Measurements from ENCODE around the gene ANKRD60.

The ANKRD60 gene

DNA sequence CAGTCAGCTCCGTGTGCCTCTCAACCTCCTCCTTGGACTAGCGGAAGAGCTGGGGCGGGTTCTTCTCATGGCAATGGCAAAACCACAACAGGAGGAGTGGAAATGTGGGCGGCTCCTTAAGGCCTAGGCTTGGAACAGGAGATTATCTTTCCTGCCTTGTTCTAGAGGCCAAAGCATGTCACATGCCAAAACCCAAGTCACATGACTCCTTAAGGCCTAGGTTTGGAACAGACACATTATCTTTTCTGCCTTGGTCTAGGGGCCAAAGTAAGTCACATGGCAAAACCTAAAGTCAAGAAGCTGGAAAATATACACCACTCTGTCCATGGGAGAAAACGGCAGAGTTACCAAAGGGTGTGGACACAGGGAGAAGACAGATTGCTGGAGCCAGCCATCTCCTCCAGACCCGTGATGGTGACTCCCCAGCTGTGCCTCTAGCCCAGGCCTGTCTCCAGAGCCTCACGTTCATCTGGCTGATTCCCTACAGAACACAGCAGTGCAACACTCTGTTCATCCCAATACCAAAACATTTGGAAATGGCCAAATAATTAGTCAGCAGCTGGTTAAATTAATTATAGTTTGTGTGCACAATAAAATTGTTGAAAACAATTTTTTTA is 34.2 kb downstream of the ANKRD60 start:
- no peak for DNase-seq (ENCODE audit: low spot score)

GRCh38 chr20:58192567-58192966 is 35.9 kb downstream of the ANKRD60 start:
- no peak for DNase-seq (ENCODE audit: low spot score)

DNA sequence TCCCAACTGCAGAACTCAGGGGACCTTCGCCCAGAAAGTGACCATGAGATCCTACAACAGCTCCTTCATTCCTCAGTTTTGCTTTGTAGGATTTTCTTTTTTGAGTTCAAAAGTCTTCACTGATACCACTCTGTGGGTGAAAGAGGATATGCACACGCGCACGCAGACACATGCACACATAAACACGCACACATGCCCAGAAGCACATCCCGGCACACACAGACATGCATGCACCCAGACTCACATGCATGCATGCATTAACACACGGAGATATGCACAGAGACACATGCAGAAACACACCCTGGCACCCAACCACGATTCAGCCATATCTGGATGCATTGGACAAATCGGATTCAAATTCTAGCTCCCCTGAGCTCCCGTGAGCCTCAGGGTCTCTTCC is 36.4 kb downstream of the ANKRD60 start:
- DNase-seq (ENCODE audit: low spot score): no peak

- no peak for DNase-seq (ENCODE audit: low spot score)
Observed at GRCh38 chr20:58188527-58188926, 39.9 kb downstream of the ANKRD60 start.

GRCh38 chr20:58184984-58185383 is 43.5 kb downstream of the ANKRD60 start:
- DNase-seq (ENCODE audit: low spot score): no peak

DNA sequence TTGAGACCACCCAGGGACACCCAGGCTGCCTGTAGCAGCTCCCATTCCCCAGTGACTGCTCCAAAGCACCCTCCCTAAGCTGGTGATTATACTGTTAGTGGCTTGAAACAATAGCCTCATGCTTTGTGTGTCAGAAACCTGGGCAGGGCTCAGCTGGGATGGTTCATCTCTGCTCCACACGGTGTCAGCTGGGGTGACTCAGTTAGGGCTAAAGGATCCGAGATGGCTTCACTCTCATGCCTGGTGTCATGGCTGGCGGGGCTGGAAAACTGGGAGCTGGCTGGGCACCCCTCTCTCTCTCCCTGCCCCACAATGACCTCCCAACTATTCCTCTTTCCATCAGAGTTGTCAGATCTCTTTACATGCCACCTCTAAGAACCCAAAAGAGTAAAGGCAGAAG is 44.4 kb downstream of the ANKRD60 start:
- DNase-seq (ENCODE audit: low spot score): no peak

DNA sequence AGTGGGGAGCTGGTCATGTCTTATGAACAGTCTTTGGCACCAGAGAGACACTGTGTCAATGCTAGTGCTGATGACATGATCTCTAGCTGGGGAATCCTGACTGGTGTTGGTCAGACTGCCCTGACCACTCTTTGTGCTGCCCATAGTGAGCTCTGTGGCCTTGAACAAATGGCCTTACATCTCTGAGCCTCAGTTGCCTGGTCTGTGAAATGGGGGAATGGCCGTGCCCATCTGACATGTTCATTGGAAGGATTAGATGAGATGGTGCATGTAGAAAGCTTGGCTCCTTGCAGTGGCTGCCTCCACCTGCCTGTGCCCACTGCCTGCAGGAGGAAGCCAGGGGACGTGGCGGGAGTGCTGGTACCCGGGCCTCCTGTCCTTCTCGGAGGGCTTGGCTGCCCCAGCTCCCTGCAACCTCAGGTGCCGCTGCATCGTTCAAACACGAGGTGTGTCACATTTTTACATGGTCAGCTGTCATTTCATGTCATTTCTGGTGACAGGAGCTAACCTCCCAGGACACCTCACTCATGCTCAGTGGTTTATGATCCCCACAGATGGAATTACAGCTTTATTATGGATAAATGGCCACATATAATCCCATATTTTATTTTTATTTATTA is 45.8 kb downstream of the ANKRD60 start:
- no peak for DNase-seq (ENCODE audit: low spot score)

DNA sequence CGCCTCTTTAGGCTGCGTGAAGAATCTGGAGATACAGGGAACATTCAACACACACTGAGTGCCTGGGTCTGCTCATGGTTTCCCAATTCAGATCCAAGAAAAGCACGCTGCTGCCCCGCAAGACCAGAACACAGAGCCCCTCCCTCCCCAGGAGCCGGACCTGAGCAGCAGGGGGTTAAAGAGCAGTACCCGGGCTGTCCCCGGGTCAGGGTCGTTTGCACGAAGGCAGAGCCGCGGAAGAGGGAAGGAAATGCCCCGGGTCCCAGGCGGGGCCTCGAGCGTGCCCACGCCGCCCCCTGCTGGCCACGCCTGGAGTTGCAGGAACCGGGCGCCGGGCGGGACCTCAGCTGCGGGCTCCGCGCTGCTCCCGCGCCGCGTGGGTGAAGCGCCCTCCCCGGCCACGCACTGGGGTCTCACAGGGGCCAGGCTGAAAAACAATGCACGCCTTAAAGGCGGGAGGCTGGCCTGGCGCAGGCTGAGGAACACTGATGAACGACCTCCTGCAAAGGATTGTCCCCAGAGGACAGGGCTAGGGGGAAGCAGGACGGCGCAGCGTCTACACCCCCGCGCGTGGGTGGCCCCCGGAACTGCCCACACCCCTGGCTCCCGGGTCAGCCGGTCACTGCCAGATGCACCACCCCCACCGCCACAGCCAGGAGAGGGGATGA is 48.9 kb downstream of the ANKRD60 start:
- peak; percentile 88 for DNase-seq (ENCODE audit: low spot score)

- DNase-seq (ENCODE audit: low spot score): no peak
Observed at GRCh38 chr20:58179083-58179431, 49.4 kb downstream of the ANKRD60 start.

- DNase-seq (ENCODE audit: low spot score): no peak
Observed at GRCh38 chr20:58177799-58178198, 50.7 kb downstream of the ANKRD60 start.

- DNase-seq (ENCODE audit: low spot score): no peak
Observed at GRCh38 chr20:58175836-58176235, 52.6 kb downstream of the ANKRD60 start.

DNA sequence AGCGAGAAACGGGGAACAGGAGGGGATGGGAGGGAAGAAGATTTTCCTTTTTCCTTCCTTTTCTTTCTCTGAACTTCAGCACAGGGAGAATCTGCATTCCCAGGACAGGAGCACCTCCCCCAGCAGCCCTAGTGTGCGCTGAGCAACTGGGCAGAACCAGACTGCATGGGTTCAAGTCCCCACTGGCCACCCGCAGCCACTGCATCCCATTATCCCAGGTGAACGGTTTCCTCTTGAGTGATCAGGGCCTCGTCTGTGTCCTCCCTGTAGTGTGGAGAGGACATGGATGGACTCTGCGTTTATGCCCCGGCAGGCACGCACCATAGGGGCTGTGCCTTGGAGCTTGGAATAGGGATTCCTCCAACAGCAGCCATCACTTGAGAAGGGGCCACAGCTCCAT is 53.0 kb downstream of the ANKRD60 start:
- DNase-seq (ENCODE audit: low spot score): no peak

DNA sequence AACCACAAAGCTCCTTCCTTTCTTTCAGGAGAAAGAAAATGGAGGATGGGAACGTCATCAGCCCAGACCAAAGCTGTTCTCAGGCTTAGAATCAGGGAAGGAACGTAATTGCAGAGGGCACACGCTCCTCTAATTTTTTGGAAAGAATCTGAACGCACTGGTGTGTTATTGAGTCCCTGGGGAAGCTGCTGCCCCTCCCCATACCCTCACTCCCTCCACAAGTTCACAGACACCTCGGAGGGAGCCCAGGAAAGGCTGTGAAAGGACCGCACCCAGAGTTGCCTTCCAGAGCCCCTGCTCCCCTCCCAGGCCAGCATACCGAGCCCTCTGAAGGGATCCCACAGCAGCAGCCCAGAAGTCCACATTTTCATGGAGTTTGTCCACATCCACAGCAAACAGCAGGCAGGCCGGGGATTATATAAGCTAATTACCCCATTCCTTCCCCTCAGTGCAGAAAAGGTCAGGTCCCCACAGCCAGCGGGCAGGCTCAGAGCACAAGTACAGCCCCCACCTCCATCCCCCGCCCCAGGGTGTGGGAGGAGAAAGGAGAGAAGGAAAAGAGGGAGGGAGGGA is 53.7 kb downstream of the ANKRD60 start:
- peak; percentile 77 for DNase-seq (ENCODE audit: low spot score)

GRCh38 chr20:58173930-58174707 is 54.3 kb downstream of the ANKRD60 start:
- peak; percentile 69 for DNase-seq (ENCODE audit: low spot score)

DNA sequence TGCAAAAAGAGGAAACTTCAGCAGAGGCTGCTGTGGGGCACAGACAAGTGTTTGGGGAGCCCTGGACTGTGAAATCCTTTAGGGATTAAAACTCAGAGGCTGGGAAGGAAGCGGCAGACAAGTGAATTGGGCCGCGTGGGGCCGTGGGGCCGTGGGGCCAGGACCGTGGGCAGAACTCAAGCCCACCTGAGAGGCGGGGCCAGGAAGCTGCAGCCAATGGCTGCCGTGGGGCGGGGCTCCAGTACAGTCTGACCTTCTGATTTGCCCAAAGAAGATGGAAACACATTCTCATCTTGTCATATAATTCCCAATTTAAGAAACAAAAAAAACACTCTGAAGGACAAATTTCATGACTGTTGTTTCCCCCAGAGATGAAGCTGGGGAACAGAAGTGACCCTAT is 55.4 kb downstream of the ANKRD60 start:
- DNase-seq (ENCODE audit: low spot score): no peak

DNA sequence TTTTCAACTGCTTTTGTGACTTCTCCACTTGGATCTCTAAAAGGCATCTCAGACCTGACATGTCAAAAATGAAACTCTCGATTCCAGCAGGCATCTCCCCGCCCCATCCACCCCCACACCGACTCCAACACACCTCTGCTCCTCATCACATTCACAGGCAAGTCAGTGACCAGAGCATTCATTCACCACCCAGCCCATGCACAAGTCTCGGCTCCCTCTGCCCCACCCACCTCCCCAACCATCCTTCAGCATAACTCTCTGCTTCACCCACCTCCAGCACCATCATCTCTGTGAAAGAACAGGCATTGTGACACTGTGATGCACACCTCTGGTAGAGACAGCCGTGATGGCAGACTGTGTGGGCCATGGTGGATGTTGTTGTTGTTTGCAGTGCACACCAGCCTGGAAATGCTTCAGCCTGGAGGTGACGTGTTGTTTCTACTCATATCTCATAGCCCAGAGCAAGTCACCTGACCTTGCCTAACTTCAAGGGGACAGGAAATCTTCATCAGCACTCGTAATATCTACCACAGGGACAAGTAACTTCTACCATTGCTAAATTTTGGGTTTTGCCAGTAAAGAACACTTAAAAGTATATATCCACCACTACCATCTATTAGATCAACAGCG is 56.5 kb downstream of the ANKRD60 start:
- DNase-seq (ENCODE audit: low spot score): no peak

- no peak for DNase-seq (ENCODE audit: low spot score)
Observed at GRCh38 chr20:58169450-58169849, 59.0 kb downstream of the ANKRD60 start.

- DNase-seq (ENCODE audit: low spot score): no peak
Observed at GRCh38 chr20:58168843-58169242, 59.6 kb downstream of the ANKRD60 start.

DNA sequence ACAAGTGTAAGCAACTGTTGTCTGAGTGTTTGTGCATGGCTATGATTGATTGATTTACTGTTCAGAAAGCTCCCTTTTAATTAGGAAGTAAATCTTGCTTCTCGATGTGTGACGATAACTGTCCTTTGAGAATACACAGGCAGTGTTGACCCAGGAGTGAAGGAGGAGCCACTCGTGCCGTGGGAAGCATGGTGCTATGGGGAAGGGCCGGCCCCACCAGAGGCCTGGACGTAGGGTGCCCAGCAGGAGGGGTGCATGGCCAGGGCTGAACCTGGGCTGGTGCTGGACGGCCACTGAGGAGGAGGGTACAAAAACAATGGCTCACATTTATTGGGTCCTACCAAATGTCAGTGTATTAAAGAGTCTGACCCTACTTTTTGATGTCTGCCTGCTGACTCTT is 60.7 kb downstream of the ANKRD60 start:
- DNase-seq (ENCODE audit: low spot score): no peak
